ENCODE measurements around the gene SGMS2.

The SGMS2 gene

DNA sequence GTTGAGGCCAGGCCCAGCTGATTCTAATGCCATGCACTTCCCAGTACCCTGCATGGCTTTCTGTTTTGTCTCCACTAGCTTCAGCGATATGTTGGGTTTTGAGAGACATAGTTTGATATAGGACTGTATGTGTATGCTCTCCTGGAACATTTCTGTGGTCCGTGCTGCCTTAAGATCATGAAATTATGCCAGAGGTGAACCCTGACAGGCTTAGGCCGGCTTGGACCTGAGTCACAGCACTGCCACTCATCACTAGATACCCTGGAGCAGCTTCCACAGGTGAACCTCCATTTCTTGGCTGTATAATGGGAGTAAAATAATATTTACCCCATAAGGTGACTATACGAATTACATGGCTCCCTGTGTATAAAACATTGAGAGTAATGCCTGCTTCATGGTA, 6.4 kb downstream of the SGMS2 start:
- DNase-seq: no peak

DNA sequence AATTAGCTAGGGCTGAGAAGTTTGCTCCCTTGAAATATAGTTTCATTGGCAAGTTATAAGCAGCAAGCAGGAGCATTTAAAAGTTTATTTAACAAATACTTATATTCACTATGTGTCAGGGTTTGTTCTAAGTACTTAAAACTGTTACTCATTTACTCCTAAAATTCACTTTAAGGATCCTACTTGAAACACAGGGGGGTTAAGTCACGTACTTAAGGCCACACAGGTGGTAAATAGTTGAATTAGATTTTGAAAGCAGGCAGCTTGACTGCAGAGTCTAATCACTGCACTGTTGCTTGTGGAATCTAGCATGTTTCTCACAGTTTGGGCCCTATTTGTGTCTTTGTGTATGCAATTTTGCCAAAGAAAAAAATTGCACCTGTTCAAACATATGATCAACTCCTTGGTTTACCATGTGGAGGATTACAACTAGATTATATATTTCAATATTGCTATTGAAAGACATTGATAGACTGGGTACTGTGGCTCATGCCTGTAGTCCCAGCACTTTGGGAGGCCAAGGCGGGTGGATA, 7.6 kb downstream of the SGMS2 start:
- DNase-seq: no peak

DNA sequence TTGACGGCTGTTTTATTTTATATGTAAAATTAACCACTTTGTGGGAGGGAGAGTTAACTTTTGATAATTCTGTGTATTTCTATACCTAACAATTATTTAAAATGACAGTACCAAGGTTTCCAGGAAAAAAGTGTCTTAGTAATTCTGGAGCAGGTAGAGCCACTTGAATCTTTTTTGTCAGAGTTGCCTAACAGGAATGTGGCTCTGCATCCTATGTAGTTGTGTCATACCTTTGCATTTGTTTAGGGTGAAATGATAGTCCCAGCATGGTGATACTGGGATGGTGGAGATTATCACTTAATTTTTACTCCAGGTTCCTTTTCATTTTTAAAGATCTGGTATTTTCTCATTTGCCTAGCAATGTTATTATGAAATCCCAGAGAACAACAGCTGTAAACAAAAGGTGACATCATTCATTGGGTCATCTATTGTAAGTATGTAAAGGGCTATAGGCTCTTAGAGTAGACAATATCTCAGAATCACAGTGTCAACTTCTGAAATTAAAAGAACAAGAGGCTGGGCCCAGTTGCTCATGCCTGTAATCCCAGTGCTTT, 9.6 kb downstream of the SGMS2 start:
- DNase-seq: no peak

DNA sequence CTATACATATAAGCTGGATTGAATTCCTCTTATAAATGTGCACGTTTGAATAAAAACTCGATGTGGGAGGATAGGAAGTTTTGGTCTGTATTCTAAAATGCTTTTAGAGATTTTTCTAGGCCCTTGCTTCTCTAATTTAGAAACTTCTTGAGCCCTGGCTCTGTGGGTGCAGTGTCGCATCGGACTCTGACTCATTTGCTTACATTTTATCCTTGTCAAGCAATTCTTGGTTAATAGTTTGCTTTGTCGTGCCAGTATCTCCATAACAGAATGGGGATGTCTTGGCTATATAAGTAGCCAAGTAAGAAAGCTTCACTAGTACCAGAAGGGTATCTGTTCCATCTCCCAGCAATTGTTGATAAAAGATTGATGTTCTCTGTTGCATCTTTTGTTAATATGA, 10.7 kb downstream of the SGMS2 start:
- no peak for DNase-seq

DNA sequence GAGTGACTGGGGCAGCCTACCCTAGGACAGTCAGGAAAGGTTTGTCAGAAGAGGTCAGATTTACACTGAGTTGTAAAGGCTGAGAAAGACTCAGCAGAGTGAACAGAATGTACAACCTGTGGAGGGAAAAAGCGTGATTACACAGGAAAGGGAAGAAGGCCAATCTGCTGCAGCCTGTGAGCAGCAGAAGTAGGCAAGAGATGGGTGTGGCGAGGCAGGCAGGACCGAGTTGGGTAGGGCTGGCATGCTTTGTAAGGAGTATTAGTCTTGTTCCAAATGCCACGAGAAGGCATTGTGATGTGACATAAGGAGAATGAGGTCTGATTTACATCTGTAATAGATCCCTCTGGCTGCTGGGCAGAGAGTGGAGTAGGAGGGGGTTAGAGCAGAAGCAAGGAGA, 12.6 kb downstream of the SGMS2 start:
- no peak for DNase-seq

DNA sequence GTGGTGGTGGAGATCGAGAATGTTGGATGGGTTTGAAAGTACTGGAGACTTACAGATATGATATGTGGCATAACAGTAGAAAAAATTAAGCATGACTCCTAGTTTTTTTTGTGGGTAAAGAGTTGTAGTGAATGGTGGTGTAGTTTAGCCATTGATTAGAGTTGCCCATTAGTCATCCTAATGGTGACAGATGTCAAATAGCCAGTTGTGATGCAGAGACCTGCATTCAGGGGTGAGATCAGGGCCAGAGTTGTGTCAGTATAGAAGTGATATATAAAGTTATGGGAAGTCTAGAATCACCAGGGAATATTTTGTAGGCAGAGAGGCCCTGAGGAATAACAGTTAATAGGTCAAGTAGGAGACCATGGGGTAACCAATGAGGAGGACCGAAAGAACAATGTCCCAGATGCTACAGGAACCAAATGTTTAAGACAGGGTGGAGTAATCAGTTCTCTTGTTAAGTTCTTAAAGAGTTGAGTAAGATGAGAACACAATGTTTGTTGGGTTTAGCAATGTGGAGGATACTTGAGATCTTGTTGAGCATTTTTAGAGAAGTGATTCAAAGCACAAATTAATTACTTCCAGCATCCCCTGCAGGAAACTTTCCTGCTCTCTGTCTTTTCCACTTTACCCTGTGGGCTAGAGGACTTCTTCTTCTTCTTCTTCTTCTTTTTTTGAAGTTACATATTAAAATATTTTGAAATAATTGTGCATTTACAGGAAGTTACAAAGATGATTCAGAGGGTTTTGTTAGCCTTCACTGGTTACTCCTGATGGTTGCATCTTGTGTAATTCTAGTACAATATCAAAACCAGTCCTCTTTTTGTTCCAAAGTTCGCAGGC, 13.3 kb downstream of the SGMS2 start:
- no peak for DNase-seq

DNA sequence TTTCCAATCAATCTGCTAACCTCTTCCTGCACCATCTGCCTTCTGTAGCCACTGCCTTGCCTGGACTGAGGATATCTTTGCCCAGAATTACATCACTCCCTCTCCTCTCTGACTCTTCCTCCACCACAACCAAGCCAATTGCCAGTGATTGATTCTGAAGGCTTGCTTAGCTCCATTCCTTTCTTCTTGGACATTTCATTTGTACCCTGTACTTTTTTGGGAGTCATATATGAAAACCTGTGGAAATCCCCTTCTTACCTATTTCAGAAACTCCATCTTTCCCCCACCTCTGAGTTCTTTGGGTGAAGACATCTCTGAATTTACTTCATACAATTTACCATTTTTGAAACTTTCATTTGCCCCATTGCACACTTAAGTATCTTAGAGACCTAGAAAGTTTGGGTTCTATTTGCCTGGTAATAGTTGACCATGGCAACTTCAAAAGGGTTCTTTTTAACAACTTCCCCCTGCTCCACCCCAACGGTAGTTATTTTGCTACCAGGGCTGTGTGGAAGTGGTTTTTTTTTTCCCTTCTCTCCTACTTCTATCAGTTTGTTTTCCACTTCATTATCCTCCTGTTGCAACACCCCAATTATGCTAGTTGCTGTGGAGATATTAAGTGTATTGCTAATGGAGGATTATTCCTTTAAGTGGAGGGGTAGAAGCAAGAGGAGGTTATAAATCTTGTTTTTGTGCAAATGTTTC, 14.3 kb downstream of the SGMS2 start:
- DNase-seq: no peak

DNA sequence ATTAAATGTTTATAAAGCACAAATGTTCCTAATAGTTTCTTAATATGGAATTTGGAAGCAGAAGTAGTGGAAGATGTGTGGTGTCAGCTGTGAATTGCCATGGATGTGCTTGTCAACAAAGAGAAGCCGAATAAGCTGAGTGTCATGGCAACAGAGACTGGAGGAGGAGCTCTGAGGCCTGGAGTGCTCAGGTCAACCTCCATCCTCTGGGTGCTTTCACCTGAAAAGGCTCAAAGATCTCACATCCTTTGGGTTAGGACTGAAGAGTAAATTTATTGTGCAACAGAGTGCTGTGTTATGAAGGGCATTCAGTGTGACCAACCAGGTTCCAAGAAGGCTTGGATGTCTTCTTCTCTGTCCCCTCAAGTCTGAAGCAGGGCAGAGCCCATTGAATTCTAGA, 18.7 kb downstream of the SGMS2 start:
- DNase-seq: no peak

DNA sequence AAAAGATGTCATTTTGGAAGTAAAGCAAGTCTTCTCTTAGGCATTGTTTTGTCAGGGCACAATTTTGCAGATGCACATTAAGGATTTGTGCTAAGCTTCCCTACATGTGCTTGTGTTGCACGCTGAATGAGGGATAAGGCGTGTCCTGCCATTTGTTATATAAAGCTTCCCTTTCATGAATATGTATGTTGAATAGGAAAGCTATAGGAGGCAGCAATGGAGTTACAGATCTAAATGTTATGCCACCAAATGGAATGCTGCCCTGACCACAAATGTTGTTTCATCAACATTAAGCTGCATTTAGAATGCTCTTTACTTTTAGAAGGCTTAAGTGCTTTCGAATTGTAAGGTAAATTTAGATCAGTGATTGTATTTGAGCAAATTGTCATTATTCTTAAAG, 20.9 kb downstream of the SGMS2 start:
- no peak for DNase-seq

DNA sequence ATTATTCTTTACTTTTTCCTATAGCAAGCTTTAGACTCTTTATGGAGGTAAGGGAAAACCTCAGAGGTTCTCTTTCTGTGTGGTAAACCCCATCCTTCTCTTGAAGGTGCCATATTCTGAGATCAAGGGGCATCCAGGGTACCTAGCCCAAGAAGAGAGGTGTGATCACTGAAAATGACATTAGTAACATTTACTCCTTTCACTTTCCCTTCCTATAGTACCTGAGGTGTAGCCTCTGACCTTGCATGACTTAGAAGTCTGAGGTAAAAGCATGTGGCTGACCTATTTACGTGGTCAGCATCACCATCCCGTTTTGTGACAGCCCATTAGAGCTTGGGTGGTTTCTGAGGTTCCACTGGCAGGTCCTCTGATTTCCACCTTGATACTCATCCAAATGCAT, 25.7 kb downstream of the SGMS2 start:
- no peak for DNase-seq

DNA sequence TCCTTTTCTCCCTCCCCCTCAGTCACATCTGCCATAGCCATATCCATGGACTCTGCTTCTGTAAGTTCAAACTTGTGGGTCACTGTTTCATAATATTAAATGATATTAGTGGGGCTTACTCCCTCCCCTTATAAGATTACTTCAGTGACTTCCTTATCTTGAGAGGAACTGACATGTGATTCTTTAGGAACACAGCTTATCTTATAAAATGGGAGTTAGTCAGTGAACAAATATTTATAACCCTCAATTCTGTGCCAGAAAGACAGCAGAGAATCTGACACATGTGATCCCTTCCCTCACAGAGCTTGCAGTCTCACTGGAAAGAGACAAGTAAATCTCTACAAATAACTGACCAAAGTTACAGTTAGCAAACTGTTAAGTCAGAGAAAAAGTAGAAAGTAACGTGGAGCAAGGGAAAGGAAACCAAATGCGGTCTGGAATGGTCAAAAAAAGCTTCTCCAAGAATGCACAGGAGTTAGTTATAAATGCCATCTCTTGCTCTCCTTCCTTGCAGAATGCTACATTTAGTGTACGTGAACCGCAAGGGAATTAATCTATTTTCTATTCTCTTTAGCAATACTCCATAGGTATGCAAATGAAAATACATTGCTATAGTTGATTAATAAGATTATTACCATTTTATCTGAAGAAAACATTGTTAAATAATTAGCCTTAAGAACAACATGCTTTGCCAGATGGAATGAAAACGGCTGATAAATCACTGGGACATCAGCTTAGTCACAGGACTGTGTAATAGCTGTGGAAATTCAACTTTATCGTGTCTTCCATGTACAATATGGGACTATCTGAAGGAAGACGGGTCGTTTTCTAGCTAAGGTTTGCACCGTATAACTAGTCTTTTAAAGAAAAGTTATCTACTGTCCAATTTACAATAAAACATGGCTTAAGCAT, 29.0 kb downstream of the SGMS2 start:
- no peak for DNase-seq

DNA sequence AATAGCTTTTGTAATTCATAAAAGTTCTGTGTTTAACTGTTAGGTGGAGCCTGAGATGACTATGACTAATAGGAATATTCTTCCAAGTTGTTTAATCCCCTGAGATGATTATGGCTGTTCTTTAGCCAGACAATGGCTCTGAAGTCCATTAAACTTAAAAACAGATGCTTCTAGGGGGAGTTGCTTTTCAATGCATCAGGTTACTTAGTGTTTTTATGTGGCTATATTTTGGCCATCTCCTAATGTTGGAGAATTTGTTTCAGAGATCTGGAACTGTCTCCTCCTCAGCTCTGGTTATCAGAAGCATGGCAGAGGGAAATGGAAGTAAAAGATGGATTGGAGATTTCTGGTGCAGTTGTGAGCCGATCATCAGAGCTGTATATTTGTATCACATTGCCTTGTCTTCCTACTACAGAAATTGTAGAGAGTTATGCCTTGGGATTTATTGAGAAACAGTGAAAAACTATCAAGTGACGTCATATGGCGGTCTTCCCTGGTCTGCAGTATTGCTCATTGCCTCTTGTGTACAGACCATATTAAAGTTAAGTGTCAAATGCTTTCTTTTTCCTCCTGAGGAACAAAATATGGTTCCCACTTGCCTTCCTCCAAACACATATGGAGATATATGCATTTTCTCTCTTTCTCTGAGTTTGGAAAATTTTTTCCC, 29.8 kb downstream of the SGMS2 start:
- DNase-seq: no peak

DNA sequence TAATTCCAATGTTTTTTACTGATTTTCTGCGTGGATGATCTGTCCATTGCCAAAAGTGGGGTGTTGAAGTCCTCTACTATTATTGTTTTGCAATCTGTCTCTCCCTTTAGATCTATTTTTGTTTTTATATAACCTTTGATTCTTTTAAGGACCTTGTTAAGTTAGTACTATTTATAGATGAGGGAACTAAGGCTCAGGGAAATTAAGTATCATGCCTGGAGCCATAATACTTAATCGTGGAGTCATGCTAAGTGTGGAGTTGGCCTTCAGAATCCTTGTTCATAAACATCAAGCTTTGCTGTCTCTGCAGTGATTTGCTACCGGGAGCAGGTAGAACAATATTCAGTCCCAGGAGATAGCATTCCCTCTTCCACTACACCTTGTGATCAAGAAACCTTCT, 31.0 kb downstream of the SGMS2 start:
- DNase-seq: no peak

DNA sequence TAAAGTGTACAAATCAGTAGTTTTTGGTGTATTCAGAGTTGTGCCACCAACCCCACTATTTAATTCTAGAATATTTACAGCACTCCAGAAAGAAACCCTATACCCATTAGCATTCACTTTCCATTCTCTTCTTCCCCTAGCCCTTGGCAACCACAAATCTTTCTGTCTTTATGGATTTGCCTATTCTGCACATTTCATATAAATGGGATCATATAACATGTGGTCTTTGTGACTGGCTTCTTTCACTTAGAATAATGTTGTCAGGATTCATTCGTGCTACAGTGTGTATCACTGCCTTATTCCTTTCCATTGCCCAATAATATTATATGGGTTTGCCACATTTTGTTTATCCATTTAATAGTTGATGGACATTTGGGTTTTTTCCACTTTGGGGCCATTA, 32.2 kb downstream of the SGMS2 start:
- DNase-seq: no peak

DNA sequence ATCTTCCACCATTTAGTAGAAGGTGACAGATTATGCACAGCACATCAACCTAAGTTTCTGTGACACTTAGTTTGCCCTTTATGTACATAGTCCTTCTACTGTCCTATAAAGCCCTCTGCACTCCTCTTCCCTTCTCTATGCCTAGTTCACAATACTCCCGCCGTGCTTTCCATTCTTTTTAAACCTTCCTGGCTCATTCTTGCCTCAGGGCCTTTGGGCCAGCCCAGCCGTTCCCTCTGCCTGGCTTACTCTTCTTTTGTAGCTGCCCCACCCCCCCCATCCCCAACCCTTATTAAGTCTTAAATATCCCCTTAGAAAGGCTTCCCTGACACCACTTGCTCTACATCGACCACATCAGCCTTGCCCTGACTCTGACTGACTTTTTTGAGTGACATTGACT, 33.0 kb downstream of the SGMS2 start:
- no peak for DNase-seq

DNA sequence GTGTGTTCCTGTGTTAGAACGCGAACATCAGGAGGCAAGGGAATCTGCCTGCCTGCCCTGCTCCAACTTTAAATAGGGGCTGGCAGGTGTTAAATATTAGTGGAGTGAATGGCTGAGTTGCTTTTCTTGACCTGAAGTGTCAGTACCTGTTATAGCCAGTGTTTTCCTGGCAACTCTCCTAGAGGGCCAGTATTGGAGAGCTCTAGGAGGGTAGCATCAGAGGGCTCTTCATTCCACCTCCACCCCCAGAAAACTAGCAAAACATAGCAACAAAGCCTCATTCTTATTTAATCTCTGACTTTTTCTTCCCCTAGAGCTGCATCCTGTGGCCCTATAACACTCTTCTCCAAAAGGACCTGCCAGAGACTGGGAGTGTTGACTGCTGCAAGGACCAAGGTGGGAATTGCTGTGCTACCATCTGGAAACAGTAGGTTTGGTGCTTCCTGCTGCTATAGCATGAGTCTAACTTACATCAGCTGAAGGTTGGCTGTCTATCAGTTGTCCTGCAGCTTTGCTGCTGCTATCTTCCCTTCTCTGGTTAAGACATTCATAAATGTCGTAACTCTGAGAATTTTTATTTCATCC, 33.5 kb downstream of the SGMS2 start:
- DNase-seq: no peak

DNA sequence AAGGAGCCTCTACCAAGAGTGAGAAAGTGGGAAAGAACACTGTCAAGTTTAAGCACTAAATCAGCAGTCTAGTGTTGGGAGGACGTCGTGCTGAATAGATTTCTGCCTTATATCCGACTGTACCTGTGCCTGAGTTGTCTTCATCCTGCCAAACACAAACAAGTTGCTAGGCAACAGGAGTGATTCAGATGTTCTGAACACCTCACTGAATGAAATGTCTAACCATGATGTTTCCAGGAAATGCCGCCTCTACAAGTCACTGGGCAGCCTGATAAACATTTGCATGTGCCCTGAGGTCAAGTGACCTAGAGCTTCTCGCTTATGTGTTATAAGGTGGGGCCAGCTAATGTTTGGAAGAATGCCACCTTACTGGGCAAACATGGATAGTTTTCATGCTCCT, 37.9 kb downstream of the SGMS2 start:
- DNase-seq: no peak

DNA sequence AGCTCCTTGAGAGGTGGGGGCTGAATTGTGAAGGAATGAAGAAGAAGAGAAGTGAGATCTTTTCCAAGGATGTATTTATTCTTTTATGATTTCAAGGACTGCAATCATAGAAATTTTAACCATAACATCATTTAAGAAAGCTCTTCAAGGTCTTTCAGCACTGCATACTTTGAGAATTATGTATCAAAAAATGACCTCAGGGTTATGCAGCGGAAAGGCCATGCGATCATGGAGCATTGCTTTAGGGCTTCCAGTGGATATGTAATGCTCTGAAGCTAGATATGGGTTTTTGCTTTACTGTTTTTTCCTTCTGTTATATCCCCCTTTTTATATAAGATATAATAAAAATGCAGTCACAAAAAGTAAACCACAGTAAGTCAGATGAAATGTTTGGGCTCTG, 38.7 kb downstream of the SGMS2 start:
- DNase-seq: no peak

DNA sequence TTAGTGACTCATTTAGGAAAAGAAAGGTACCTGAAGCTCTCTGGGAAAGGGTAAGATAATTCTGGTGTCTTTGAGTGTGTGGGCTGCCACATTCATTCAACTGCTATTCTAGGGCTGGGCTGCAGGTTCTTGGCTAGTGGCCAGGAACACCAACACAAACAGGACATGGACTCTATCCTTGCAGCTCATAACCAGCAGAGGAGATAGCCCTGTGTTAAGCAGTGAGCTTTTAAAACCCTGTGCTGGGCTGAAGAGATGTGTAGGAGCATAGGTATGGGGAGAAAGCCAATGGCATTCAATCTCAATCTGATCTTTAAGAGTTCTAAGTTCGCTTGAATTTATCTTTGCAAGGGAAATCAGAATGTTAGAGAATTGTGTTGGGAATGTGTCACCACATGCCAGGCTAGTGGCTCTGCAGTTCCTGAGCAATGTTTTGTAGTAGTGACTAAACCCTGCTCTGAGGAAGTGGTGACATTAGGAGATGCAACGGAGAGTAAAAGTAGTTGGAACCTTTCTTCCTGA, 39.2 kb downstream of the SGMS2 start:
- DNase-seq: no peak

DNA sequence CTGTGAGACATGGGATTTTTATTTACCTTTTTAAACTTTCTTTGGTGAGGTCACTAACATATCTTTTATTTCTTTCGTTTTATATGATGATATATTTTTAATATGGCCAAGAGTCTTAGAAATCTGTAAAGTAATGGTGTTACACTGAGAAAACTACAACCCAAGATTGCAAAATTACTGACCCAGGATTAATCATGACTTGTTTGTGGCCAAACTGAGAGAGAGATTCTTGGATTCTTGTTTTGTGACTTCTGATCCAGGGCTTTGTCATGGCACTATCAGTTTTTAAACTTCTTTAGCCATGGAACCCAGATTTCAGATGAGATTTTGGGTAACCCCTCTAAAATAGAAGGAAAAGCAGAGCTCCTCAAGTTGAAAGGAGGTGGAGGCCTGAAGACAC, 42.0 kb downstream of the SGMS2 start:
- DNase-seq: no peak

DNA sequence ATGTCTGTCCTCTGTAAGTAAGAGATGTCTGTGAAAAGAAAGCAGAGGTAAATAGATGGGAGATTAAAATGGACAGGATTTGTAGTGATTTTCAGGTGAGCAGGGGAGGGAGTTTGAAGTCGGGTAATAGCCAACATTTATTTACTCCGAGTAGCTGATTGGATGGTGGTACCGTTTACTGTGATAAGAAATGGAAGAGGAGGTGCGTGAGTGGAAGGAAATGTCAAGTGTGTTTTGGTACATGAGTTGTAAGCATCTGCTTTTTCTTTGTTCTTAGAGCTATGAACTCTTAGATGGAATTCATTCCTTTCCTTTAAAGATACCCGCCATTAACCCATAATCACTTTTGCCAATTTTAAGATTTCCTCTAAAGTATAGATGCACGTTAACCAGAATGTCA, 45.5 kb downstream of the SGMS2 start:
- DNase-seq: no peak

Measured in NCI-H1436 (cell line).